ENCODE results near the gene SUPT7L.

SUPT7L gene

DNA sequence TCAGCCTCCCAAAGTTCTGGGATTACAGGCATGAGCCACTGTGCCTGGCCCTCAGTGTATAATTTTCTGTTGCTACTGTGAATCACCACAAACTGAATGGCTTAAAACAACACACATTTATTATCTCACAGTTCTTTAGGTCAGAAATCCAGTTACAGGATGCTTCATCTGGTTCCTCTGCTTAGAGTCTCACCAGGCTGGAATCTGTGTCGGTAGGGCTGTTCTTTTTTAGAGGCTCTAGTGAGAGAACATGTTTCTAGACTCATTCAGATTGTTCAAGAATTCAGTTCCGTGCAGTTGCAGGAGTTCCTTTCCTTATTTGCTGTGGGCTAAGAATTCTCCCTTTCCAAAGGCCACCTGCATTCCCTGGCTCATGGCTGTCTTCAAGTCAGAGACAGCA, 56.8 kb downstream of the SUPT7L start (continued):
- TF ChIP-seq ZNF677 (tag by site-specific recombination; IDR thresholded peaks at IDR 0.05) (no peak), ZNF221 (tag by site-specific recombination; IDR thresholded peaks at IDR 0.05; ENCODE audit: borderline replicate concordance) (no peak)

All from HEK293 (cell line).